PC-9 (cell line): ENCODE data around the gene SCN1B. TPM values are rescaled to one million over a fixed set of nuclear protein-coding genes. Genes with fewer than 3 reads are reported as not detected.

ENCODE experiments used
- BruUV-seq: library from RNA; stranded (reverse); fragments of 400-500 nt; replicated peaks from 2 replicates; lab custom pipeline; 2021; lab: Mats Ljungman, UMichigan
- CTCF ChIA-PET: fragments of 300-600 bp; sonication (Branson Sonifier 250); formaldehyde crosslinking; loops from one replicate; lab custom pipeline; 2022; ENCODE audit warnings: antibody characterized with exemption; lab: Charles Lee
- POLR2A ChIA-PET: fragments of 300-600 bp; sonication (Branson Sonifier 250); formaldehyde crosslinking; loops from one replicate; lab custom pipeline; 2022; ENCODE audit warnings: antibody characterized with exemption; ENCODE audit not compliant: unreplicated experiment; lab: Charles Lee
- DNase-seq, 2 experiments: peaks; one replicate each; pipeline versions ENCODE4 v3.0.0 to v3.0.0-alpha.2; 2015 to 2022; ENCODE audit warnings: mixed read lengths in 1 of 2
- H2AFZ ChIP-seq: fragments of 200-600 bp; sonication (generic); 2 replicates; pipeline ENCODE4 v1.8.1; 2017; ENCODE audit warnings: antibody characterized with exemption
- H3F3A ChIP-seq: fragments of 200-600 bp; sonication (generic); 2 replicates; pipeline ENCODE4 v1.8.1; 2017; ENCODE audit warnings: antibody characterized with exemption, mild to moderate bottlenecking, low read depth; ENCODE audit not compliant: insufficient read depth
- H3K27ac ChIP-seq: fragments of 200-600 bp; sonication (generic); 2 replicates; pipeline ENCODE4 v1.6.1; 2016; ENCODE audit warnings: mixed run types
- H3K27me3 ChIP-seq: fragments of 200-600 bp; sonication (generic); 2 replicates; pipeline ENCODE4 v1.6.1; 2016; ENCODE audit warnings: low read depth, mixed run types; ENCODE audit not compliant: insufficient read depth
- H3K36me3 ChIP-seq: fragments of 200-600 bp; sonication (generic); 2 replicates; pipeline ENCODE4 v1.6.1; 2016; ENCODE audit warnings: low read depth, mixed run types
- H3K4me1 ChIP-seq: fragments of 200-600 bp; sonication (generic); replicated peaks from 2 replicates; pipeline ENCODE4 v1.6.1; 2016; ENCODE audit warnings: mixed run types; ENCODE audit not compliant: insufficient read depth
- H3K4me2 ChIP-seq: fragments of 200-600 bp; sonication (generic); 2 replicates; pipeline ENCODE4 v1.6.1; 2017; ENCODE audit warnings: mixed run types
- H3K4me3 ChIP-seq: fragments of 200-600 bp; sonication (generic); 2 replicates; pipeline ENCODE4 v1.6.1; 2016; ENCODE audit warnings: mixed run types
- H3K79me2 ChIP-seq: fragments of 200-600 bp; sonication (generic); 2 replicates; pipeline ENCODE4 v1.6.1; 2017; ENCODE audit warnings: low read depth, mixed run types
- H3K9me2 ChIP-seq: fragments of 200-600 bp; sonication (generic); 2 replicates; pipeline ENCODE4 v1.8.1; 2017; ENCODE audit warnings: mild to moderate bottlenecking; ENCODE audit not compliant: insufficient read depth
- H3K9me3 ChIP-seq: fragments of 200-600 bp; sonication (generic); 2 replicates; pipeline ENCODE4 v1.8.1; 2016; ENCODE audit warnings: low read depth; ENCODE audit not compliant: insufficient read depth
- H4K20me1 ChIP-seq: fragments of 200-600 bp; sonication (generic); 2 replicates; pipeline ENCODE4 v1.8.1; 2017; ENCODE audit not compliant: insufficient read depth
- EZH2 ChIP-seq: fragments of 200-600 bp; sonication (generic); IDR thresholded peaks from 2 replicates; pipeline ENCODE4 v1.8.0; 2017; ENCODE audit warnings: antibody characterized with exemption, low read depth
- intact Hi-C: fragments of 100-400 bp; cut with micrococcal nuclease; formaldehyde crosslinking; loops from one replicate; pipeline ENCODE4 v1.10.0; 2022; ENCODE audit not compliant: unreplicated experiment
- total RNA-seq: library from RNA; stranded (reverse); gene quantifications from 2 replicates; pipeline ENCODE4 v1.2.3, GENCODE V29; 2021
- TF ChIP-seq, protein P1 (sequence below): fragments of 200-600 bp; sonication (generic); conservative IDR thresholded peaks from 2 replicates; pipeline ENCODE4 v1.6.1; 2017; ENCODE audit warnings: mixed run types, antibody characterized with exemption, mild to moderate bottlenecking, moderate library complexity

The SCN1B gene
- total RNA-seq, 1 experiment from 2014 or later, result 2.4 TPM

DNA sequence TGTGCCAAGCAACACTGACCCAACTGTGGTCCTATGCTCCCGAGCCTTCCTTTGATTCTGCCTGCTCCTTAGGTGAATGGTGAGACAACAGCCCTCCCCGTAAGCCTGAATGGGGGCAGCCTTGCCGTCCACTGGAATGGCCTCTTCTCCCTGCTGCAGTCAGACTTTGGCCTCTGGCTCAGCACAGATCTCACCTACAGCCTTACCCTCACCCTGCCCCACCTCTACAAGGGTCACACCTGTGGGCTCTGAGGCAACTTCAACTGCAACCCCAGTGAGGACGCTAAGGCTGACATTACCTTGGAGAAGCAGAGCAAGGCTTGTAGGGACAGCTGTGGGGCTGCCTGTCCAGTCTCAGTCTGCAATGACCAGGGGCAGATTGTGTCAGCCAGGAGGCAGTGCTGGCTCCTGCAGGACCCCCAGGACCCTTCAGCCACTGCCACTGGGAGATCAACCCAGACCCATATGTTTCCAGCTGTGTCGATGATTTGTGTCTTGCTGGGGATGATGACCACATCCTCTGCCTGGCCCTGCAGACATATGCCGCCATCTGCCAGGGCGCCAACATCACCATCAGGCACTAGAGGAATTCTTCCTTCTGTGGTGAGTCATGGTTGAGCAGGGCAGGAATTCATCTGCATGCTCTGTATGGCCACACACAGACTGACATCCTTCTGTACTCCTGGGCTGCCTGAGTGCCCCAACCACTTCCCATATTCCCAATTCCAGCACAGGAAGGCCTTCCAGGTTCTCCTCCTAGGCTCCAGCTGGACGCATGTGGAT is 58.1 kb downstream of the SCN1B start:
- ChIA-PET POLR2A (interaction anchor here (0.5 kb wide), 1 partner anchor 40 kb away, joined by 4 read pairs; no protein-coding TSS in a partner anchor), CTCF (no interaction called here)
- Histone ChIP-seq H3K4me3 (no peak overlapping the region), H3K4me2 (no peak overlapping the region), H3K4me1 (0 out of 2 replicates have a peak, but pooled peaks cover 4% of the 10 kb centered on the region), H4K20me1 (no peaks in the 10 kb centered on the region), H2AFZ (no peak overlapping the region), H3K36me3 (no peaks in the 10 kb centered on the region), H3K27me3 (no peaks in the 10 kb centered on the region), H3K9me3 (no peaks in the 10 kb centered on the region), H3K9me2 (no peaks in the 10 kb centered on the region), H3K79me2 (no peaks in the 10 kb centered on the region), H3K27ac (no peak overlapping the region), H3F3A (peaks cover 3% of the 10 kb centered on the region; the same call in 1 of the 2 replicates)
- TF ChIP-seq EZH2, result no peak
- TF ChIP-seq, protein P1, sequence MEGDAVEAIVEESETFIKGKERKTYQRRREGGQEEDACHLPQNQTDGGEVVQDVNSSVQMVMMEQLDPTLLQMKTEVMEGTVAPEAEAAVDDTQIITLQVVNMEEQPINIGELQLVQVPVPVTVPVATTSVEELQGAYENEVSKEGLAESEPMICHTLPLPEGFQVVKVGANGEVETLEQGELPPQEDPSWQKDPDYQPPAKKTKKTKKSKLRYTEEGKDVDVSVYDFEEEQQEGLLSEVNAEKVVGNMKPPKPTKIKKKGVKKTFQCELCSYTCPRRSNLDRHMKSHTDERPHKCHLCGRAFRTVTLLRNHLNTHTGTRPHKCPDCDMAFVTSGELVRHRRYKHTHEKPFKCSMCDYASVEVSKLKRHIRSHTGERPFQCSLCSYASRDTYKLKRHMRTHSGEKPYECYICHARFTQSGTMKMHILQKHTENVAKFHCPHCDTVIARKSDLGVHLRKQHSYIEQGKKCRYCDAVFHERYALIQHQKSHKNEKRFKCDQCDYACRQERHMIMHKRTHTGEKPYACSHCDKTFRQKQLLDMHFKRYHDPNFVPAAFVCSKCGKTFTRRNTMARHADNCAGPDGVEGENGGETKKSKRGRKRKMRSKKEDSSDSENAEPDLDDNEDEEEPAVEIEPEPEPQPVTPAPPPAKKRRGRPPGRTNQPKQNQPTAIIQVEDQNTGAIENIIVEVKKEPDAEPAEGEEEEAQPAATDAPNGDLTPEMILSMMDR, result no peak
- intact Hi-C loops, result loop anchor here (1.0 to 2.0 kb wide), 2 partner anchors 20 to 52 kb away; no protein-coding TSS in a partner anchor
- peak; percentile 64 to 72 for DNase-seq
- no TSS peak for BruUV-seq

DNA sequence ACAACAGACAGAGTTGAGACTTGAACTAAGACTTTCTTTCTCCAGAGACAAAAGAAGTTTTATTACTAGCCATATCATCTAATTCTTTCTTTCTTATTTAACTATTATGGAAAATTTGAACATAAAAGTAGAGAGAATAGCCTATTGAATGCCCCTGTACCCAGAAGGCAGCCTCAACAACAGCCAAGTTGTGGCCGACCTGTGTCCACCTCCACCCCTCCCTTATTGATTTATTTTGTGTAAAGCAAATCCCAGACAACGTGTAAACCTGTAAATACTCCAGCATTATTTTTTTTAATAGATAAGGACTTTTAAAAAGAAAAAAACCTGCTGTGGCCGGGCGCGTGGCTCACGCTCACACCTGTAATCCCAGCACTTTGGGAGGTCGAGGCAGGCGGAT is 59.3 kb downstream of the SCN1B start:
- ChIA-PET POLR2A (no interaction called here), CTCF (interaction anchor here (0.6 to 0.8 kb wide), 4 partner anchors 15 to 117 kb away, joined by 3 to 9 read pairs (median 4); no protein-coding TSS in a partner anchor)
- Histone ChIP-seq H3K4me1 (0 out of 2 replicates have a peak, but pooled peaks cover 4% of the 10 kb centered on the region), H3K36me3 (no peaks in the 10 kb centered on the region), H3K4me3 (no peak overlapping the region), H3K27ac (no peak overlapping the region), H3K9me2 (no peaks in the 10 kb centered on the region), H2AFZ (no peak overlapping the region), H3K9me3 (no peaks in the 10 kb centered on the region), H4K20me1 (no peaks in the 10 kb centered on the region), H3K4me2 (no peak overlapping the region), H3K79me2 (no peaks in the 10 kb centered on the region), H3K27me3 (no peaks in the 10 kb centered on the region), H3F3A (peaks cover 3% of the 10 kb centered on the region; the same call in 1 of the 2 replicates)
- intact Hi-C loops, result loop anchor here (2.0 kb wide), 1 partner anchor 51 kb away; no protein-coding TSS in a partner anchor
- TF ChIP-seq, protein P1, result no peak
- no peak for TF ChIP-seq EZH2
- DNase-seq, result no peak
- no TSS peak for BruUV-seq

Other genes starting within 250 kb of the SCN1B start
- 1.3 and 1.9 TPM in 2 replicates for gene ZNF30, start 103.6 kb upstream of the SCN1B start, total RNA-seq
- 3.5 and 4.1 TPM in 2 replicates for gene ZNF792, start 66.2 kb upstream of the SCN1B start, total RNA-seq
- gene GRAMD1A, start 30.1 kb upstream of the SCN1B start, total RNA-seq, result 62.7 and 105 TPM in 2 replicates
- gene HPN, start 11.3 kb downstream of the SCN1B start, total RNA-seq, result 12.3 and 19.2 TPM in 2 replicates
- gene FXYD3, start 85.4 kb downstream of the SCN1B start, total RNA-seq, result 240 and 287 TPM in 2 replicates
- gene LGI4, start 104.6 kb downstream of the SCN1B start, total RNA-seq, result 1.2 and 1.3 TPM in 2 replicates
- not detected in 2 replicates for gene FXYD1, start 108.4 kb downstream of the SCN1B start, total RNA-seq
- not detected in 2 replicates for gene FXYD7, start 112.8 kb downstream of the SCN1B start, total RNA-seq
- gene FXYD5, start 124.3 kb downstream of the SCN1B start, total RNA-seq, result 137 and 181 TPM in 2 replicates
- not detected in 2 replicates for gene FAM187B, start 198.3 kb downstream of the SCN1B start, total RNA-seq
- gene LSR, start 218.5 kb downstream of the SCN1B start, total RNA-seq, result 131 and 145 TPM in 2 replicates
- 92.1 and 98.2 TPM in 2 replicates for gene USF2, start 238.5 kb downstream of the SCN1B start, total RNA-seq